ENCODE measurements around the gene KLC3. TPM values are rescaled to one million over a fixed set of nuclear protein-coding genes. Genes with fewer than 3 reads are reported as not detected.

Gene KLC3
- total RNA-seq = under 1 TPM; 0.11 to 0.14 TPM

- peaks cover 18% of the 10 kb centered on the region for H3K27me3 Mint-ChIP-seq
- POLR2A ChIA-PET = interaction anchor here (0.6 kb wide), 1 partner anchor 326 kb away, joined by 7 read pairs; no protein-coding TSS in a partner anchor
- H3K9me3 Mint-ChIP-seq (ENCODE audit: low read depth) = no peaks in the 10 kb centered on the region
- intact Hi-C loops (cut with DNase I, micrococcal nuclease) = loop anchor here in 1 of 2 experiments (1.0 kb wide), 1 partner anchor 30 kb away; the partner anchor contains the start of gene ERCC2
- peaks cover 6% of the 10 kb centered on the region for H3K4me1 Mint-ChIP-seq
- ATAC-seq (peak; percentile 29), DNase-seq (peak; percentile 65)
- H3K4me3 Mint-ChIP-seq = peak within 1 kb of the TSS; percentile 25
- no peak within 1 kb of the TSS for H3K27ac Mint-ChIP-seq
- H3K36me3 Mint-ChIP-seq (ENCODE audit: low read depth) = no peaks in the 10 kb centered on the region
- CTCF ChIA-PET = interaction anchor here (1.8 to 2.8 kb wide), 2 partner anchors 91 to 616 kb away, joined by 4 to 13 read pairs; no protein-coding TSS in a partner anchor
These were observed at the start of gene KLC3 for GRCh38 chr19:45340232-45340898. KLC3 (plus strand) TSS chr19:45340750; CDS start chr19:45345542, 4,792 bp downstream.

- H3K36me3 Mint-ChIP-seq (ENCODE audit: low read depth) = peaks cover 29% of the 10 kb centered on the region
- H3K4me3 Mint-ChIP-seq = no peak overlapping the region
- peaks cover 8% of the 10 kb centered on the region for H3K4me1 Mint-ChIP-seq
- H3K27me3 Mint-ChIP-seq = no peaks in the 10 kb centered on the region
- ATAC-seq = no peak
- ChIA-PET POLR2A (interaction anchor here (0.6 kb wide), 1 partner anchor 981 kb away, joined by 5 read pairs; no protein-coding TSS in a partner anchor), CTCF (interaction anchor here (0.6 kb wide), 1 partner anchor 9 kb away, joined by 4 read pairs; no protein-coding TSS in a partner anchor)
- no peak overlapping the region for H3K27ac Mint-ChIP-seq
- no peaks in the 10 kb centered on the region for H3K9me3 Mint-ChIP-seq (ENCODE audit: low read depth)
- intact Hi-C loops (cut with DNase I, micrococcal nuclease) = no loop called here
- no peak for DNase-seq
These were observed 48.7 kb upstream of the KLC3 start for GRCh38 chr19:45291834-45292233.

GRCh38 chr19:45293682-45294081, 46.9 kb upstream of the KLC3 start:
- Mint-ChIP-seq H3K9me3 (ENCODE audit: low read depth) (no peaks in the 10 kb centered on the region), H3K27ac (no peak overlapping the region), H3K4me3 (no peak overlapping the region), H3K4me1 (peaks cover 8% of the 10 kb centered on the region), H3K36me3 (ENCODE audit: low read depth) (peaks cover 31% of the 10 kb centered on the region), H3K27me3 (no peaks in the 10 kb centered on the region)
- POLR2A ChIA-PET = no interaction called here
- CTCF ChIA-PET = interaction anchor here (0.6 kb wide), 1 partner anchor 113 kb away, joined by 3 read pairs; no protein-coding TSS in a partner anchor
- ATAC-seq (peak; percentile 81), DNase-seq (peak; percentile 65)
- intact Hi-C loops (cut with DNase I, micrococcal nuclease) = no loop called here

GRCh38 chr19:45294291-45295029, 46.1 kb upstream of the KLC3 start:
- Mint-ChIP-seq H3K4me1 (peaks cover 8% of the 10 kb centered on the region), H3K4me3 (no peak overlapping the region), H3K27me3 (no peaks in the 10 kb centered on the region), H3K27ac (no peak overlapping the region), H3K9me3 (ENCODE audit: low read depth) (no peaks in the 10 kb centered on the region), H3K36me3 (ENCODE audit: low read depth) (peaks cover 34% of the 10 kb centered on the region)
- POLR2A ChIA-PET = no interaction called here
- no peak for DNase-seq
- intact Hi-C loops (cut with DNase I, micrococcal nuclease) = no loop called here
- no peak for ATAC-seq
- CTCF ChIA-PET = no interaction called here

- Mint-ChIP-seq H3K9me3 (ENCODE audit: low read depth) (no peaks in the 10 kb centered on the region), H3K4me3 (no peak overlapping the region), H3K4me1 (peaks cover 8% of the 10 kb centered on the region), H3K27me3 (no peaks in the 10 kb centered on the region), H3K27ac (no peak overlapping the region), H3K36me3 (ENCODE audit: low read depth) (peaks cover 32% of the 10 kb centered on the region)
- POLR2A ChIA-PET = no interaction called here
- CTCF ChIA-PET = interaction anchor here (1.0 to 1.2 kb wide), 2 partner anchors 10 to 43 kb away, joined by 3 read pairs; no protein-coding TSS in a partner anchor
- DNase-seq (no peak), ATAC-seq (no peak)
- intact Hi-C loops (cut with DNase I, micrococcal nuclease) = no loop called here
These were observed 44.7 kb upstream of the KLC3 start for GRCh38 chr19:45295873-45296272.

GRCh38 chr19:45296355-45296754, 44.2 kb upstream of the KLC3 start:
- intact Hi-C loops (cut with DNase I, micrococcal nuclease) = no loop called here
- H3K36me3 Mint-ChIP-seq (ENCODE audit: low read depth) = peaks cover 30% of the 10 kb centered on the region
- DNase-seq = no peak
- peaks cover 8% of the 10 kb centered on the region for H3K4me1 Mint-ChIP-seq
- no peaks in the 10 kb centered on the region for H3K27me3 Mint-ChIP-seq
- ChIA-PET CTCF (interaction anchor here (1.0 to 1.2 kb wide), 2 partner anchors 10 to 43 kb away, joined by 3 read pairs; no protein-coding TSS in a partner anchor), POLR2A (no interaction called here)
- no peak overlapping the region for H3K4me3 Mint-ChIP-seq
- H3K27ac Mint-ChIP-seq = no peak overlapping the region
- no peak for ATAC-seq
- H3K9me3 Mint-ChIP-seq (ENCODE audit: low read depth) = no peaks in the 10 kb centered on the region

GRCh38 chr19:45297674-45298073, 42.9 kb upstream of the KLC3 start:
- CTCF ChIA-PET = no interaction called here
- no peak for ATAC-seq
- H3K4me3 Mint-ChIP-seq = no peak overlapping the region

GRCh38 chr19:45298264-45298663, 42.3 kb upstream of the KLC3 start:
- POLR2A ChIA-PET = no interaction called here
- H3K9me3 Mint-ChIP-seq (ENCODE audit: low read depth) = no peaks in the 10 kb centered on the region
- ATAC-seq (no peak), DNase-seq (no peak)
- peaks cover 19% of the 10 kb centered on the region for H3K36me3 Mint-ChIP-seq (ENCODE audit: low read depth)
- CTCF ChIA-PET = no interaction called here
- H3K4me3 Mint-ChIP-seq = no peak overlapping the region
- intact Hi-C loops (cut with DNase I, micrococcal nuclease) = no loop called here
- H3K4me1 Mint-ChIP-seq = peaks cover 8% of the 10 kb centered on the region
- H3K27ac Mint-ChIP-seq = no peak overlapping the region
- no peaks in the 10 kb centered on the region for H3K27me3 Mint-ChIP-seq

More at GRCh38 chr19:45297674-45298073, 42.9 kb upstream of the KLC3 start:
- no peaks in the 10 kb centered on the region for H3K9me3 Mint-ChIP-seq (ENCODE audit: low read depth)
- intact Hi-C loops (cut with DNase I, micrococcal nuclease) = no loop called here
- H3K27me3 Mint-ChIP-seq = no peaks in the 10 kb centered on the region
- H3K4me1 Mint-ChIP-seq = peaks cover 8% of the 10 kb centered on the region
- no peak overlapping the region for H3K27ac Mint-ChIP-seq
- DNase-seq = no peak
- POLR2A ChIA-PET = no interaction called here
- peaks cover 20% of the 10 kb centered on the region for H3K36me3 Mint-ChIP-seq (ENCODE audit: low read depth)

- POLR2A ChIA-PET = no interaction called here
- no peak overlapping the region for H3K27ac Mint-ChIP-seq
- ATAC-seq = no peak
These were observed 40.8 kb upstream of the KLC3 start for GRCh38 chr19:45299719-45300118.

GRCh38 chr19:45302416-45302815, 38.1 kb upstream of the KLC3 start:
- DNase-seq = no peak
- ChIA-PET CTCF (no interaction called here), POLR2A (no interaction called here)
- Mint-ChIP-seq H3K27me3 (no peaks in the 10 kb centered on the region), H3K4me1 (no peaks in the 10 kb centered on the region), H3K4me3 (no peak overlapping the region), H3K9me3 (ENCODE audit: low read depth) (no peaks in the 10 kb centered on the region), H3K36me3 (ENCODE audit: low read depth) (peaks cover 5% of the 10 kb centered on the region), H3K27ac (no peak overlapping the region)
- intact Hi-C loops (cut with DNase I, micrococcal nuclease) = no loop called here
- ATAC-seq = no peak

More at GRCh38 chr19:45299719-45300118, 40.8 kb upstream of the KLC3 start:
- H3K4me1 Mint-ChIP-seq = no peaks in the 10 kb centered on the region
- CTCF ChIA-PET = no interaction called here
- DNase-seq = no peak
- peaks cover 12% of the 10 kb centered on the region for H3K36me3 Mint-ChIP-seq (ENCODE audit: low read depth)
- no peaks in the 10 kb centered on the region for H3K9me3 Mint-ChIP-seq (ENCODE audit: low read depth)
- H3K27me3 Mint-ChIP-seq = no peaks in the 10 kb centered on the region
- H3K4me3 Mint-ChIP-seq = no peak overlapping the region
- intact Hi-C loops (cut with DNase I, micrococcal nuclease) = no loop called here

- Mint-ChIP-seq H3K4me1 (no peaks in the 10 kb centered on the region), H3K9me3 (ENCODE audit: low read depth) (no peaks in the 10 kb centered on the region), H3K36me3 (ENCODE audit: low read depth) (peaks cover 5% of the 10 kb centered on the region), H3K27ac (no peak overlapping the region), H3K4me3 (no peak overlapping the region), H3K27me3 (no peaks in the 10 kb centered on the region)
- ChIA-PET CTCF (interaction anchor here (0.9 kb wide), 1 partner anchor 80 kb away, joined by 3 read pairs; no protein-coding TSS in a partner anchor), POLR2A (no interaction called here)
- intact Hi-C loops (cut with DNase I, micrococcal nuclease) = no loop called here
- DNase-seq = no peak
- ATAC-seq = no peak
These were observed 37.1 kb upstream of the KLC3 start for GRCh38 chr19:45303269-45304060.

Data from activated CD4-positive, alpha-beta T cell treated with anti-CD3 and anti-CD28 coated beads for 36 hours (primary cell).